ENCODE results near the gene HES4. TPM values are rescaled to one million over a fixed set of nuclear protein-coding genes. Genes with fewer than 3 reads are reported as not detected.
A peak's percentile ranks its signal among the peaks of the same experiment; 100 is the strongest.
"Not testable (repeated sequence)": the region's sequence is repeated elsewhere in the genome, so short reads cannot be mapped to it uniquely, and the experiment has no call there.

HES4 gene
- total RNA-seq, 4 donors from 2014 or later, result 12.7 to 34.8 (median 31.6) TPM

DNA sequence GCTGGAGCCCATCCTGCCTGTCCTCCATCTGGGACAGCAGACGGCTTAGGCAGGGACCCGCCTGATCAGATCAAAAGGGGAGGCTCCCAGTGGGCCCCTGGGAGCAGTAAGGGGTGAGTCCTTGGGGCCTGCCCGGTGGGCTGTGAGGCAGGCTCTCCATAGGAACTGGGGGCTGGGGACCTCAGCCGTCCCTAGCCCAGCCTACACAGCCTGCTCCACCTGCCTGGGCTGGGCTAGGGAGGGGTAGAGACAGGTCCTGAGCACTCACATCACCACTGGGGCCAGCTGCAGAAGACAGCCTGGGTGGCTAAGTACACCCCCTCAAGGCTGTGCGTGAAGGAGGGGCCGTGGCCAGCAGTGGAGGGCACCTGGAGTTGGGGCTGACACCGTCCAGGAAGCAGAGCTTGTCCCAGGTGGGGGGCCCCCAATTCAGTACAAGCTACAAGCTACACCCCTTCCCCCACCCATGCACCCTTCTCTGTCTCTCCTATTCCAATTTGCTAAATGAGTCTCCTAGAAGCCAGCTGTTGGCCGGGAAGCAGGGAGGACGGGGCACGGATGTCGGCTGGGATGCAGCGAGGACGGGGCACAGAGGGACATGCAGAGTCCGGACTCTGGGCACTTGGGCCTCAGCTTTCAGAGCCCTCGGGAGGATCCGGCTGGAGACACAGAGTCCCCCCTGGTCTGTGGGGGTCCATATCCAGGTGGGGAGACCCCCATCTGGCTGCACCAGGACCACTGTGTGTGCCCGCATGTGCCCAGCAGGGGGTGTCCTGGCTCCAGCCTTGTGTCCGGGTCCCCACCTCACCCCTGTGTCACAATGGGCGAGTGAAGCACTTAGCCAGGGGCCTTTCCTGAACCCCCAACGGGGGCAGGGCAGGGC lies 15.1 kb upstream of the HES4 start:
- 74% methylated on average over 6 of the region's 20 CpGs for WGBS
- no peaks in the 10 kb centered on the region for H3K9me3 ChIP-seq
- no peak overlapping the region for H3K27ac ChIP-seq
- H3K4me1 ChIP-seq, result peaks cover 27% of the 10 kb centered on the region
- H3K4me3 ChIP-seq, result no peak overlapping the region
- no peaks in the 10 kb centered on the region for H3K27me3 ChIP-seq
- DNase-seq (ENCODE audit: low spot score in 2 of 2), result no peak
- TF ChIP-seq, protein P1, sequence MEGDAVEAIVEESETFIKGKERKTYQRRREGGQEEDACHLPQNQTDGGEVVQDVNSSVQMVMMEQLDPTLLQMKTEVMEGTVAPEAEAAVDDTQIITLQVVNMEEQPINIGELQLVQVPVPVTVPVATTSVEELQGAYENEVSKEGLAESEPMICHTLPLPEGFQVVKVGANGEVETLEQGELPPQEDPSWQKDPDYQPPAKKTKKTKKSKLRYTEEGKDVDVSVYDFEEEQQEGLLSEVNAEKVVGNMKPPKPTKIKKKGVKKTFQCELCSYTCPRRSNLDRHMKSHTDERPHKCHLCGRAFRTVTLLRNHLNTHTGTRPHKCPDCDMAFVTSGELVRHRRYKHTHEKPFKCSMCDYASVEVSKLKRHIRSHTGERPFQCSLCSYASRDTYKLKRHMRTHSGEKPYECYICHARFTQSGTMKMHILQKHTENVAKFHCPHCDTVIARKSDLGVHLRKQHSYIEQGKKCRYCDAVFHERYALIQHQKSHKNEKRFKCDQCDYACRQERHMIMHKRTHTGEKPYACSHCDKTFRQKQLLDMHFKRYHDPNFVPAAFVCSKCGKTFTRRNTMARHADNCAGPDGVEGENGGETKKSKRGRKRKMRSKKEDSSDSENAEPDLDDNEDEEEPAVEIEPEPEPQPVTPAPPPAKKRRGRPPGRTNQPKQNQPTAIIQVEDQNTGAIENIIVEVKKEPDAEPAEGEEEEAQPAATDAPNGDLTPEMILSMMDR (IDR thresholded peaks at IDR 0.05), result no peak
- TF ChIP-seq POLR2A (IDR thresholded peaks at IDR 0.05) (no peak), POLR2AphosphoS5 (IDR thresholded peaks at IDR 0.05) (no peak), EP300 (IDR thresholded peaks at IDR 0.05) (no peak)
- no peaks in the 10 kb centered on the region for H3K36me3 ChIP-seq

DNA sequence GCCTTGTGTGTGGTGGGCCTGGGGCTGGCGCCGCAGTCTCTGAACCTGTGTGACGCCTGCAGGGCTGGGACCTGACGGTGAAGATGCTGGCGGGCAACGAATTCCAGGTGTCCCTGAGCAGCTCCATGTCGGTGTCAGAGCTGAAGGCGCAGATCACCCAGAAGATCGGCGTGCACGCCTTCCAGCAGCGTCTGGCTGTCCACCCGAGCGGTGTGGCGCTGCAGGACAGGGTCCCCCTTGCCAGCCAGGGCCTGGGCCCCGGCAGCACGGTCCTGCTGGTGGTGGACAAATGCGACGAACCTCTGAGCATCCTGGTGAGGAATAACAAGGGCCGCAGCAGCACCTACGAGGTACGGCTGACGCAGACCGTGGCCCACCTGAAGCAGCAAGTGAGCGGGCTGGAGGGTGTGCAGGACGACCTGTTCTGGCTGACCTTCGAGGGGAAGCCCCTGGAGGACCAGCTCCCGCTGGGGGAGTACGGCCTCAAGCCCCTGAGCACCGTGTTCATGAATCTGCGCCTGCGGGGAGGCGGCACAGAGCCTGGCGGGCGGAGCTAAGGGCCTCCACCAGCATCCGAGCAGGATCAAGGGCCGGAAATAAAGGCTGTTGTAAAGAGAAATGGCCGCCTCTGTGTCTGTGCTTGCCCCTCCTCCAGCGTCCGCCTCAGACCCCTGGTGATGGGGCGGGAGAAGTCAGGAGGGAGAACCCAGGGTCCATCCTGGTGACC lies 14.2 kb upstream of the HES4 start:
- WGBS, result 40% methylated on average over 24 of the region's 41 CpGs
- Histone ChIP-seq H3K4me1 (peaks cover 25% of the 10 kb centered on the region), H3K27ac (peak overlapping the region; percentile 36)

DNA sequence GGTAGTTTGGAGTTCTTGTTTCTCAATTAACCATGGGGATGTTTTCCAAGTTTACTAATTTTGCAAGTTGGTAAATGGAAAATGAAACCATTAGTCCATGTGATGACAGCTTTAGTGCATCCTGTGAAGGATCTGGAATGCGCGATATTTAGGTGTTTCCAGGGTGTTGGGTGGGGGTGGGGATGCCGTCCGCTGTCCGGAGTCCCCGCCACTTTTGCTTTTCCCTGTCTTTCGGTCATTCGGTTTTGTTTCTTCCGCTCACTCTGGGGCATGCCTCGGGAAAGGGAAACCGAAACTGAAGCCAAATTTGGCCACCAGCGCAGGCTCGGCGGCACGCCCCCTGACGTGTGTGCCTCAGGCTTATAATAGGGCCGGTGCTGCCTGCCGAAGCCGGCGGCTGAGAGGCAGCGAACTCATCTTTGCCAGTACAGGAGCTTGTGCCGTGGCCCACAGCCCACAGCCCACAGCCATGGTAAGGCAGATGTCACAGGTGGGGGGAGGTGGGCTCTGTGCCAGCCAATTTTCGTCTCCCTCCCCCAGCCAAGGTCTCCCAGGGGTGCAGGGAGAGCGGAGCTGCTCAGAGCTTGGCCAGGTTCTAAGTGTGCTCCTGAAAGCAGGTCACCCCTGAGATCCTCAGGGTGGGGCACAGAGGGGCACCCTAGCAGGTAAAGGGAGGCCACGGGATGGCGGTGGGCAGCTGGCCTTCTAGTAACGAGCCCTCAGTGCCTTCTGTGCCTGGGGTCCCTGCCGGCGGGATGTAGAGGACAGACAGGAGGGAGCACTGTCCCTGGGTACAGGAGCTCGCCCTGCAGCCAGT lies 13.4 kb upstream of the HES4 start, which contains the start of gene ISG15:
Gene ISG15, plus strand, starts transcription at position 393 of the 817 bp plus-strand sequence. Its CDS starts 77 bp downstream, at position 470.
- peak within 1 kb of the TSS; percentile 50 for H3K4me3 ChIP-seq
- peak; percentile 91 to 94 for DNase-seq (ENCODE audit: low spot score in 2 of 2)

More for the DNA sequence above, 14.2 kb upstream of the HES4 start:
- Histone ChIP-seq H3K36me3 (no peaks in the 10 kb centered on the region), H3K27me3 (no peaks in the 10 kb centered on the region), H3K4me3 (peak overlapping the region; percentile 50), H3K9me3 (no peaks in the 10 kb centered on the region)
- TF ChIP-seq EP300 (IDR thresholded peaks at IDR 0.05) (no peak), POLR2A (IDR thresholded peaks at IDR 0.05) (no peak), POLR2AphosphoS5 (IDR thresholded peaks at IDR 0.05) (no peak)
- TF ChIP-seq, protein P1 (IDR thresholded peaks at IDR 0.05), result no peak
- DNase-seq (ENCODE audit: low spot score in 2 of 2), result no peak

DNA sequence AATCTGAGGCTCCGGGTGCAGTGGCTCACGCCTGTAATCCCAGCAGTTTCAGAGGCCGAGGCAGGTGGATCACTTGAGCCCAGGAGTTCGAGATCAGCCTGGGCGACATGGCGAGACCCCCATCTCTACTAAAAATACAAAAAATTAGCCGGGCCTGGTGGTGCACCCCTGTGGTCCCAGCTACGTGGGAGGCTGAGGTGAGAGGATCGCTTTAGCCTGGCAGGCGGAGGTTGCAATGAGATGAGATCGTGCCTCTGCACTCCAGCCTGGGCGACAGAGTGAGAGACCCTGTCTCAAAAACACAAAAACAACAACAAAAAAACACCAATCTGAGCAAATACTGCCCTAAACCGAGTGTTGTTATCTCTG lies 12.8 kb upstream of the HES4 start:
- H3K27me3 ChIP-seq; H3K36me3 ChIP-seq; DNase-seq (ENCODE audit: low spot score in 2 of 2); H3K9me3 ChIP-seq: not testable (repeated sequence)
- Histone ChIP-seq H3K4me1 (peaks cover 22% of the 10 kb centered on the region), H3K4me3 (peak overlapping the region; percentile 50), H3K27ac (peak overlapping the region; percentile 36)
- 70% methylated on average over 13 of the region's 13 CpGs for WGBS

More for the DNA sequence above, 13.4 kb upstream of the HES4 start, which contains the start of gene ISG15:
- WGBS, result 3% methylated on average over 26 of the region's 30 CpGs
- Histone ChIP-seq H3K36me3 (no peaks in the 10 kb centered on the region), H3K27ac (peak within 1 kb of the TSS; percentile 36), H3K4me1 (peaks cover 22% of the 10 kb centered on the region), H3K27me3 (no peaks in the 10 kb centered on the region), H3K9me3 (no peaks in the 10 kb centered on the region)
- TF ChIP-seq POLR2A (IDR thresholded peaks at IDR 0.05), result peak in 1 of 2 donors; percentile 46
- TF ChIP-seq, protein P1 (IDR thresholded peaks at IDR 0.05), result no peak
- peak in 2 of 3 donors; percentile 31 to 39 for TF ChIP-seq POLR2AphosphoS5 (IDR thresholded peaks at IDR 0.05)
- no peak for TF ChIP-seq EP300 (IDR thresholded peaks at IDR 0.05)

DNA sequence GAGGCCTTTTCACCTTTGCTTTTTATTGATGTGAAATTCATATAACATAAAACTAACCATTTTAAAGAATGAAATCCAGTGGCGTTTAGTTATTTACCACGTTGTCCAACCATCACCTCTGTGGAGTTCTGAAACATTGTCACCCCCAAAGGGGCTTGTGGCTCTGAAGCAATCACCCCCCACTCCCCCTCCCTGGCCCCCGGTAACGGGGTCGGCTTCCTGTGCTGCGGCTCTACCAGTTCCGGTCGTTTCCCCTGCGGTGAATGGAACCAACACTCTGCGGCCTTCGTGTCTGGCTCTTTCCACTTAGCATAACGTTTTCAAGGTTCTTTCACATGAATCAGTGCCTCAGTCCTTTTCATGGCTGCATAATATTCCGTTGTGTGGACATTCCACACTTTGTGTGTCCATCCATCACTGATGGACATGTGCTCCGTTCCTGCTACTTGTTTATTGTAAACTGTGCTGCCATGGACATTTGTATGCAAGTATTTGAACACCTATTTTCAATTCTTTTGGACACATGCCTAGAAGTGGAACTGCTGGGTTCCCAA lies 11.6 kb upstream of the HES4 start:
- Histone ChIP-seq H3K36me3 (no peaks in the 10 kb centered on the region), H3K27ac (no peak overlapping the region), H3K9me3 (no peaks in the 10 kb centered on the region), H3K4me3 (no peak overlapping the region), H3K4me1 (peaks cover 32% of the 10 kb centered on the region), H3K27me3 (no peaks in the 10 kb centered on the region)
- DNase-seq (ENCODE audit: low spot score in 2 of 2), result no peak
- TF ChIP-seq, protein P1 (IDR thresholded peaks at IDR 0.05), result no peak
- TF ChIP-seq EP300 (IDR thresholded peaks at IDR 0.05) (no peak), POLR2AphosphoS5 (IDR thresholded peaks at IDR 0.05) (no peak), POLR2A (IDR thresholded peaks at IDR 0.05) (no peak)
- WGBS, result 86% methylated on average over 14 of the region's 14 CpGs

- H3K4me1 ChIP-seq, result peaks cover 44% of the 10 kb centered on the region
- DNase-seq (ENCODE audit: low spot score in 2 of 2); H3K27ac ChIP-seq; H3K9me3 ChIP-seq; H3K36me3 ChIP-seq; H3K4me3 ChIP-seq: not testable (repeated sequence)
- H3K27me3 ChIP-seq, result peaks cover 12% of the 10 kb centered on the region
- 92% methylated on average over 8 of the region's 8 CpGs for WGBS
Observed at GRCh38 chr1:1010131-1010530, 10.2 kb upstream of the HES4 start.
